SK-N-MC (cell line): Measurements from ENCODE around the gene B2M.
"Not testable (repeated sequence)": the region's sequence is repeated elsewhere in the genome, so short reads cannot be mapped to it uniquely, and the experiment has no call there.

Source experiments
- DNase-seq: peaks from one replicate; pipeline ENCODE4 v3.0.0-alpha.2; 2011; ENCODE audit warnings: low read depth, low spot score
- H3K27ac ChIP-seq: fragments of 200-600 bp; sonication (generic); 2 replicates; pipeline ENCODE4 v1.5.1; 2016; ENCODE audit warnings: mixed run types
- H3K36me3 ChIP-seq: fragments of 200-600 bp; sonication (generic); 2 replicates; pipeline ENCODE4 v1.6.1; 2017; ENCODE audit warnings: antibody characterized with exemption, low read length, mixed read lengths; ENCODE audit not compliant: insufficient read depth
- H3K4me3 ChIP-seq: fragments of 200-600 bp; sonication (generic); 2 replicates; pipeline ENCODE4 v1.5.1; 2016
- H3K9ac ChIP-seq: fragments of 200-600 bp; sonication (generic); 2 replicates; pipeline ENCODE4 v1.8.0; 2017; ENCODE audit warnings: mixed run types, mixed read lengths; ENCODE audit not compliant: insufficient read length
- H3K9me3 ChIP-seq: fragments of 200-600 bp; sonication (generic); 2 replicates; pipeline ENCODE4 v1.6.1; 2017; ENCODE audit warnings: low read depth, mild to moderate bottlenecking, antibody characterized with exemption, low read length, moderate library complexity, mixed read lengths
- EZH2 ChIP-seq: fragments of 200-600 bp; sonication (generic); IDR thresholded peaks from one replicate; pipeline ENCODE4 v1.6.1; 2017; ENCODE audit warnings: antibody characterized with exemption
- FOXP2 ChIP-seq: optimal IDR thresholded peaks from 2 replicates; pipeline ENCODE3; 2011; ENCODE audit warnings: mild to moderate bottlenecking, moderate library complexity; ENCODE audit not compliant: insufficient read depth; ENCODE audit errors: extremely low read length, control extremely low read depth
- POLR2AphosphoS5 ChIP-seq: IDR thresholded peaks from 2 replicates; pipeline ENCODE4 v1.6.1; 2012; ENCODE audit warnings: mild to moderate bottlenecking, low read depth, low read length, borderline replicate concordance

Gene B2M

DNA sequence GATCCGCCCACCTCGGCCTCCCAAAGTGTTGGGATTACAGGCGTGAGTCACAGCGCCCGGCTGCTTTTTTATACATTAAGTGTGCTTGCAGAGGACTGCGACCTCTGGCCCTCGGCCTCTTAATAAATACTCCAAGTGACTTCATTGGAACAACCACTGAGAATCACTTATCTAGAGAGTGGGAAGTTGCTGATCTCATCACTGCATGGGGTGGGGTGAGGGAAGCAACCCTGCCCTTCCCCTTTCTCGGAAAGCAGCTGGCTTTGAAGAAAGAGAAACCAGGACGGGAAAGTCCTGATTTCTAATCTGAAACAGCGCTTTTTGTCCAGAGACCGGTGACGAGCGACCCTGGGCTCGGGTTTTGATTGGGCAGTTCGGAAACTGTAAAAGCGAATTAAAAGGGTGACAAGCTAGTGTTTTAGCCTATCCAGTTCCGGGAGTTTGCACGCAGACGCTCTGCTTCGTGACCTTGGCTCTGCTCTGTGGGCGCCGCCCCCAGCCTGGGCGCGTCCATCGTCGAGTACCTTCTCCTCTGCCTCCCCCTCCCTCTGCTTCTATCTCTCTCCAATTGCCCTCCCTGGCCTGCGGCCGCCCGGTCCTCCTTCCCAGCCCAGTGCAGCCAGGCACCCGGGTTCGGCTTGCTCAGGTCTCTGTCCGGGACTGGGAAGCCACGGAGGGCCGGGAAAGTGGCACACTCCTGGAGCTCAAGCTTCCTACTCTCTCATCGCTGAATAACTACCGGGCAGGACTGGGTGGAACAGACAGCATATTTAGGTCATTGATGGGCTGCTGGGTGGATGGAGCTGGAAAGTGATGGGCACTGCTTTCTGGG lies 17.5 kb downstream of the B2M start:
- peaks cover 5% of the 10 kb centered on the region; the same call in 1 of the 2 replicates for H3K36me3 ChIP-seq
- peak; percentile 92 for DNase-seq
- peak overlapping the region; percentile 95 for H3K4me3 ChIP-seq
- H3K9me3 ChIP-seq = no peaks in the 10 kb centered on the region
- peak overlapping the region; percentile 88 for H3K27ac ChIP-seq
- peak; percentile 39 for TF ChIP-seq POLR2AphosphoS5
- TF ChIP-seq FOXP2 = no peak
- peak overlapping the region; percentile 87 for H3K9ac ChIP-seq

DNA sequence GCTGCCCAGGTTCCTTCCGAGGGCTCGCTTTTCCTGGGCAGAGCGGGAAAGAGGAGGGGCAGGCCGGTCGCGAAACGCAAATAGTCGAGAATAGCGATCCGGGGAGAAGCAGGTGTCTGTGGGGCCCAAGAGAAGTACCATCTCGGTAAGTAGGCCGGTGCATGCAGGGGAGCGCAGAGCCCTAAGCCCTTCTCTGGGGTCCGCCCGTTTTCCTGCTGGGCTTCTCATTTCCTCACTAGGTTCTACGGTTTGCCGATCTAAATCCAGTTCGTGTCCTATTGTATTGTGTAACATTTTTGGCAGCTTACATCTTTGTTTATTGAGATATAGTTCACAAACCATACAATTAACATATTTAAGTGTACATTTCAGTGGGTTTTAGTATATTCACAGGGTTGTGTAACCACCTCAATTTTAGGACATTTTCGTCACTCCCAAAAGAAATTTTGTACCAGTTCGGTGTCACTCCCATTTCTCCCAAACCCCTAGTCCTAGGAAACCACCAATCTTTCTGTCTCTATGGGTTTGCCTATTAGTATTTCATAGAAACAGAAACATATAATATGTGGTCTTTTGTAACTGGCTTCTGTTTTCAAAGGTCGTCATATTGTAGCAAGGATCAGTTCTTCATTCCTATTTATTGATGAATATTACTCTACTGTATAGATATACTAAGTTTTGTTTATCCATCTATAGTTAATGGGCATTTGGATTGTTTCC lies 18.3 kb downstream of the B2M start:
- H3K4me3 ChIP-seq = peak overlapping the region; percentile 95
- DNase-seq = no peak
- TF ChIP-seq EZH2 = no peak
- TF ChIP-seq FOXP2 = no peak
- TF ChIP-seq POLR2AphosphoS5 = no peak

DNA sequence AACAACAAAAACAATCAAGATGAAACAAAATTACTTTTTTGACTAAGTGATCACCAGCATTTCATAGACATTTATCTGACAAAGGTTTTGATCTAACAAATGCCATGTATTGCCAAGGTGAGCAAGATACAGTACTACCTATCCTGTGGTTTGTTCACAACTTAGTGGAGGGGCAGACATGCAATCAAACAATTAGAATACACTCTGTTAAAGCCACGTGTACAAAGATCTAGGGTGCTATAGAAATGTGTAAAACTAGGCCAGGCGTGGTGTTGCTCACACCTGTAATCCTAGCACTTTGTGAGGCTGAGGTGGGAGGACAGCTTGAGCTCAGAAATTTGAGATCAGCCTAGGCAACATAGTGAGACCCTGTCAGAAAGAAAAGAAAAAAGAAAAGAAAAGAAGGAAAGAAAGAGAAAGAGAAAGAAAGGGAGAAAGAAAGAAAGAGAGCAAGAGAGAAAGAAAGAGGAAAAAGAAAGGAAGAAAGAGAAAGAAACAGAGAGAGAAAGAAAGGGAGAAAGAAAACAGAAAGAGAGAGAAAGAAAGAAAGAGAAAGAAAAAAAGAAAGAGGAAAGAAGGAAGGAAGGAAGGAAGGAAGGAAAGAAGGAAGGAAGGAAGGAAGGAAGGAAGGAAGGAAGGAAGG lies 23.6 kb downstream of the B2M start:
- H3K9ac ChIP-seq = no peak overlapping the region
- no peak for TF ChIP-seq EZH2
- no peak overlapping the region for H3K4me3 ChIP-seq
- H3K36me3 ChIP-seq = peaks cover 5% of the 10 kb centered on the region; the same call in 1 of the 2 replicates
- no peaks in the 10 kb centered on the region for H3K9me3 ChIP-seq
- no peak overlapping the region for H3K27ac ChIP-seq
- no peak for DNase-seq

More for the DNA sequence above, 18.3 kb downstream of the B2M start:
- H3K27ac ChIP-seq = peak overlapping the region; percentile 67; the same call in 1 of the 2 replicates
- peak overlapping the region; percentile 87 for H3K9ac ChIP-seq
- peaks cover 5% of the 10 kb centered on the region; the same call in 1 of the 2 replicates for H3K36me3 ChIP-seq
- no peaks in the 10 kb centered on the region for H3K9me3 ChIP-seq

DNA sequence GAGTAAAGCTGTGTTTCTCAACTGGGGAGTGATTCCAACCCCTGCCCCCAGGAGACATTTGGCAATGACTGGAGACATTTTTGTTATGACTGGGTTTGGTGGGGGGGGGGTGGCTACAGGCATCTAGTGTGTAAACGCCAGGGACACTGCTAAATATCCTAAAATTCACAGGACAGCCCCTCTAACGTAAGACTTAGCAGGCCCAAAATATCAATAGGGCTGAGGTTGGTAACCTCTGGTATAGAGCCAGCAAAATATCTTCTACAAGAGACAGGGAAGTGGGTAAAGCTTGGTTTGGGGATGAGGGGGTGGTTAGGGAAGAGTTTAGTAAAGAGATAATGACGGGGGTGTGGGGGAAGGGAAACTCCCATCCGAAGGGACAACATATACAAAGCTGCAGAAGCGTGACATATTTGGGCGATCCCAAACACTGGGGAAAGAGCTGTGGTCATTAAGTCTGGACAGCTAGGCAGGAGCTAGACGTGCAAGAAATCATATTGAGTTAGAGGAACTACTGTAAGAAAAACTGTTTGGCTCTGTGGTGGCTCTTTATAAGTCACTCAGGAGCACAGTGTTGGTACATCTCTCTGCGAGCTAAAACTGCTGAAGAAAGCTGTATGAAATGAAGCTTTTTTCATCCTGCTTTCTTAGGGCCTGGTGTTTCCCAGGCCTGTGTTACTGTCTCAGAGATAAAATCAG lies 24.3 kb downstream of the B2M start:
- TF ChIP-seq FOXP2 = no peak
- no peak for TF ChIP-seq POLR2AphosphoS5
- no peak for TF ChIP-seq EZH2
- Histone ChIP-seq H3K27ac (no peak overlapping the region), H3K9ac (no peak overlapping the region), H3K36me3 (peaks cover 5% of the 10 kb centered on the region; the same call in 1 of the 2 replicates), H3K9me3 (no peaks in the 10 kb centered on the region), H3K4me3 (no peak overlapping the region)
- no peak for DNase-seq

DNA sequence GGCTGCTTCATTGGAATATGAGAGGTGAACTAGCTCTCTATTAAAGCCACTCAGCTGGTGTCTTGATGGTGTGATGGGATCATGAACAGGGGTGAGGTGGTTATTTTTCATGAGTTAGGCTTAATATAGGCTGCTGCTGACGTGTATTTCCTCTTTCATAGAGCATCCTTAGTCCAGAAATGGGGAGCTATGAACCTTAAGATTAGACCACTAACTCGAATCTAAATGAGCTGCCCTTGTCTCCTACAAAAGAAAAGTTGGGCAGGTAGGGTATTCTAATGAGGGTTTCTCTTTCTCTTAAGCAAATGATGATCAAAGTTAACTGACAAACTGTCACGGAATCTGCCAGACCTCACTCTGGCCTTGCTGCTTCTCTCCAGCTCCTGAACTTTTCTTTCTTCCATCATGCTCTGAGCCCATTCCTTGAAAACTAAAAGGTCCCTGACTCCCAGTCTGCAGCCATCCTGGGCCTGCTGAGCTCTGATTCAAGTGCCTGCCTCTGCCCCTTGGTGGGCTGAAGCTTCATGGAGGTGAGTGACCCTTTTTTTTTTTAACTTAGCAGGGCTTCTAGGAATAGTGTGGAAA lies 25.0 kb downstream of the B2M start, which contains the start of gene TRIM69:
TSS of gene TRIM69 (plus strand) at position 348 of the 585 bp plus-strand sequence. CDS start at position 525, 177 bp downstream.
- DNase-seq = no peak
- no peak within 1 kb of the TSS for H3K4me3 ChIP-seq
- H3K36me3 ChIP-seq = peaks cover 4% of the 10 kb centered on the region; the same call in 1 of the 2 replicates
- H3K27ac ChIP-seq = no peak within 1 kb of the TSS
- no peaks in the 10 kb centered on the region for H3K9me3 ChIP-seq
- no peak within 1 kb of the TSS for H3K9ac ChIP-seq
- no peak for TF ChIP-seq POLR2AphosphoS5

DNA sequence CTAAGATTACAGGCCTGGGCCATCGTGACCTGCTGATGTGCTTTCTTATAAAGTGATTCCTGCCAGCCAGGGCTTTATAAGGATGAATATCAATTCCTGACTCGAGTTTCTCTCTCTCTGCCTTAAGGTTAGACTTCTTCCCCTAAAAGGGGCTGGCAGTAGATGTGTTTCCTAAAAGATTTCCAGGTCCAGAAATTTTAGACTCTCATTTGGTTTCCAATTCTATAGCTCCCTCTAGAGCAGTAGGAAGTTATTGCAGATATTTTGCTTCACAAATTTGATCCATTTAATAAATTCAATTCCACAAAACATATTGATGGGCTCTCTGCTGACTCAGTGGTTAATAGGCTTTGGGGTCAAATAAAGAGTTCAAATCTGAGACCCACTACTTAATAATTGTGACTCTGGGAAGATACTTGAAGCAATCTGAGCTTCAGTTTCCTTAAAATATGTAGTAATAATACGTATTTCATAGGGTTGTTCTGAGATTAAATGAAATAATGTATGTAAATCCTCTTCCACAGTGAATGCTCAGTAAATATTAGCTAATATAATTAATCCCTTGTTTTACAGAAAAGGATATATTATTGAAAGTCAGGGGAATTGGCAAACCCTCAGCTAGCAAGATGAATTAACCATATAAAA lies 27.1 kb downstream of the B2M start:
- Histone ChIP-seq H3K9me3 (no peaks in the 10 kb centered on the region), H3K9ac (no peak overlapping the region), H3K4me3 (no peak overlapping the region), H3K36me3 (no peaks in the 10 kb centered on the region), H3K27ac (no peak overlapping the region)
- DNase-seq = peak; percentile 44
- TF ChIP-seq EZH2 (no peak), POLR2AphosphoS5 (no peak), FOXP2 (no peak)

DNA sequence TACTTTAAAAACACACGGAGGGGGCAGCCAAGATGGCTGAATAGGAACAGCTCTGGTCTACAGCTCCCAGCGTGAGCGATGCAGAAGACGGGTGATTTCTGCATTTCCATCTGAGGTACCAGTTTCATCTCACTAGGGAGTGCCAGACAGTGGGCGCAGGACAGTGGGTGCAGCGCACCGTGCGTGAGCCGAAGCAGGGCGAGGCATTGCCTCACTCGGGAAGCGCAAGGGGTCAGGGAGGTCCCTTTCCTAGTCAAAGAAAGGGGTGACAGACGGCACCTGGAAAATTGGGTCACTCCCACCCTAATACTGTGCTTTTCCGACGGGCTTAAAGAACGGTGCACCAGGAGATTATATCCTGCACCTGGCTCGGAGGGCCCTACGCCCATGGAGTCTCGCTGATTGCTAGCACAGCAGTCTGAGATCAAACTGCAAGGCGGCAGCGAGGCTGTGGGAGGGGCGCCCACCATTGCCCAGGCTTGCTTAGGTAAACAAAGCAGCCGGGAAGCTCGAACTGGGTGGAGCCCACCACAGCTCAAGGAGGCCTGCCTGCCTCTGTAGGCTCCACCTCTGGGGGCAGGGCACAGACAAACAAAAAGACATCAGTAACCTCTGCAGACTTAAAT lies 28.0 kb downstream of the B2M start:
- H3K4me3 ChIP-seq, H3K36me3 ChIP-seq, H3K9me3 ChIP-seq, H3K9ac ChIP-seq, DNase-seq, H3K27ac ChIP-seq: not testable (repeated sequence)

DNA sequence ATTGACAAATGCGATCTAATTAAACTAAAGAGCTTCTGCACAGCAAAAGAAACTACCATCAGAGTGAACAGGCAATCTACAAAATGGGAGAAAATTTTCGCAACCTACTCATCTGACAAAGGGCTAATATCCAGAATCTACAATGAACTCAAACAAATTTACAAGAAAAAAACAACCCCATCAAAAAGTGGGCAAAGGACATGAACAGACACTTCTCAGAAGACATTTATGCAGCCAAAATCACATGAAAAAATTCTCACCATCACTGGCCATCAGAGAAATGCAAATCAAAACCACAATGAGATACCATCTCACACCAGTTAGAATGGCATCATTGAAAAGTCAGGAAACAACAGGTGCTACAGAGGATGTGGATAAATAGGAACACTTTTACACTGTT lies 32.1 kb downstream of the B2M start:
- not testable (repeated sequence) for H3K27ac ChIP-seq, H3K9me3 ChIP-seq, DNase-seq, H3K9ac ChIP-seq, H3K4me3 ChIP-seq, H3K36me3 ChIP-seq
